Fibroblast of lung (primary cell): ENCODE measurements around the gene ZNF469. TPM values are rescaled to one million over a fixed set of nuclear protein-coding genes. Genes with fewer than 3 reads are reported as not detected.
A peak's percentile ranks its signal among the peaks of the same experiment; 100 is the strongest.

Experiments used
- DNase-seq, 2 donors: peaks; one replicate each; pipeline versions ENCODE4 v3.0.0 to v3.0.0-alpha.2; 2010; ENCODE audit warnings: low read depth in 2 of 2
- H2AFZ ChIP-seq: 2 replicates; pipeline ENCODE4 v1.5.1; 2012; ENCODE audit warnings: low read length, control low read depth, inconsistent platforms
- H3K27ac ChIP-seq: 2 replicates; pipeline ENCODE4 v1.5.1; 2011; ENCODE audit warnings: low read length, control low read depth; ENCODE audit not compliant: insufficient read depth
- H3K27me3 ChIP-seq: 2 replicates; pipeline ENCODE4 v1.5.1; 2011; ENCODE audit warnings: mild to moderate bottlenecking, low read length; ENCODE audit not compliant: control insufficient read depth, insufficient read depth
- H3K36me3 ChIP-seq: 2 replicates; pipeline ENCODE4 v1.5.1; 2011; ENCODE audit warnings: low read length; ENCODE audit not compliant: control insufficient read depth, insufficient read depth
- H3K4me1 ChIP-seq: 2 replicates; pipeline ENCODE4 v1.5.1; 2011; ENCODE audit warnings: low read length; ENCODE audit not compliant: control insufficient read depth, insufficient read depth; ENCODE audit errors: extremely low read depth
- H3K4me2 ChIP-seq: 2 replicates; pipeline ENCODE4 v1.5.1; 2011; ENCODE audit warnings: low read length, control low read depth; ENCODE audit not compliant: insufficient read depth; ENCODE audit errors: extremely low read depth
- H3K4me3 ChIP-seq, 4 experiments: fragments of 200-600 bp in 1 of 4; sonication (generic) in 1 of 4; replicated peaks in 1 of 4; 2 replicates each; pipeline ENCODE4 v1.5.1; 2011 to 2016; ENCODE audit warnings: low read length in 4 of 4, low read depth in 3 of 4, mild to moderate bottlenecking in 3 of 4, control low read depth in 2 of 4, inconsistent platforms in 1 of 4, mixed read lengths in 1 of 4; ENCODE audit not compliant: insufficient read depth in 1 of 4; ENCODE audit errors: control extremely low read depth in 1 of 4
- H3K79me2 ChIP-seq: 2 replicates; pipeline ENCODE4 v1.5.1; 2012; ENCODE audit warnings: mild to moderate bottlenecking, low read length, inconsistent platforms; ENCODE audit not compliant: control insufficient read depth, insufficient read depth
- H3K9ac ChIP-seq: 2 replicates; pipeline ENCODE4 v1.5.1; 2011; ENCODE audit warnings: mild to moderate bottlenecking, low read length, control low read depth; ENCODE audit not compliant: insufficient read depth
- H3K9me3 ChIP-seq: 2 replicates; pipeline ENCODE4 v1.5.1; 2012; ENCODE audit warnings: low read depth, low read length; ENCODE audit not compliant: control insufficient read depth, insufficient read depth
- H4K20me1 ChIP-seq: 2 replicates; pipeline ENCODE4 v1.5.1; 2011; ENCODE audit warnings: low read length; ENCODE audit not compliant: control insufficient read depth, insufficient read depth; ENCODE audit errors: extremely low read depth
- EZH2 ChIP-seq: IDR thresholded peaks from 2 replicates; pipeline ENCODE4 v1.5.1; 2012; ENCODE audit warnings: low read length, control low read depth, mild to moderate bottlenecking; ENCODE audit errors: missing control alignments
- polyA plus RNA-seq, 2 donors: library from polyadenylated mRNA; depleted of rRNA in 1 of 2; stranded (reverse) in 1 of 2; unstranded in 1 of 2; fragments of >200 nt; gene quantifications; 2 replicates each; pipeline ENCODE4 v1.2.1, GENCODE V29; 2011 to 2012; ENCODE audit warnings: missing spikeins in 1 of 2
- total RNA-seq: library from RNA; depleted of rRNA; stranded (reverse); fragments of >200 nt; gene quantifications from 2 replicates; pipeline ENCODE4 v1.2.1, GENCODE V29; 2014
- TF ChIP-seq, protein P1 (sequence below), 2 donors: IDR thresholded peaks in 1 of 2; conservative IDR thresholded peaks in 1 of 2; 1 replicate in 1 of 2; 2 replicates in 1 of 2; pipeline ENCODE4 v1.5.1; 2011 to 2012; ENCODE audit warnings: low read length in 2 of 2, control low read depth in 1 of 2, inconsistent platforms in 1 of 2, low read depth in 1 of 2, mild to moderate bottlenecking in 1 of 2

Gene ZNF469
- total and polyA plus RNA-seq, 2 donors (not counting 1 experiment from before 2014, with no cell fraction given) = 0.82 to 1.5 TPM

GRCh38 chr16:88402551-88403240 is 19.9 kb downstream of the ZNF469 start:
- Histone ChIP-seq H3K4me2 (no peak overlapping the region), H3K36me3 (no peaks in the 10 kb centered on the region), H3K27ac (no peak overlapping the region), H3K4me3 (no peak overlapping the region), H2AFZ (no peak overlapping the region), H4K20me1 (no peaks in the 10 kb centered on the region), H3K79me2 (no peaks in the 10 kb centered on the region), H3K9me3 (no peaks in the 10 kb centered on the region), H3K27me3 (no peaks in the 10 kb centered on the region), H3K9ac (no peak overlapping the region), H3K4me1 (peaks cover 6% of the 10 kb centered on the region)
- no peak for DNase-seq
- no peak for TF ChIP-seq EZH2
- TF ChIP-seq, protein P1, sequence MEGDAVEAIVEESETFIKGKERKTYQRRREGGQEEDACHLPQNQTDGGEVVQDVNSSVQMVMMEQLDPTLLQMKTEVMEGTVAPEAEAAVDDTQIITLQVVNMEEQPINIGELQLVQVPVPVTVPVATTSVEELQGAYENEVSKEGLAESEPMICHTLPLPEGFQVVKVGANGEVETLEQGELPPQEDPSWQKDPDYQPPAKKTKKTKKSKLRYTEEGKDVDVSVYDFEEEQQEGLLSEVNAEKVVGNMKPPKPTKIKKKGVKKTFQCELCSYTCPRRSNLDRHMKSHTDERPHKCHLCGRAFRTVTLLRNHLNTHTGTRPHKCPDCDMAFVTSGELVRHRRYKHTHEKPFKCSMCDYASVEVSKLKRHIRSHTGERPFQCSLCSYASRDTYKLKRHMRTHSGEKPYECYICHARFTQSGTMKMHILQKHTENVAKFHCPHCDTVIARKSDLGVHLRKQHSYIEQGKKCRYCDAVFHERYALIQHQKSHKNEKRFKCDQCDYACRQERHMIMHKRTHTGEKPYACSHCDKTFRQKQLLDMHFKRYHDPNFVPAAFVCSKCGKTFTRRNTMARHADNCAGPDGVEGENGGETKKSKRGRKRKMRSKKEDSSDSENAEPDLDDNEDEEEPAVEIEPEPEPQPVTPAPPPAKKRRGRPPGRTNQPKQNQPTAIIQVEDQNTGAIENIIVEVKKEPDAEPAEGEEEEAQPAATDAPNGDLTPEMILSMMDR (conservative IDR thresholded peaks at IDR 0.05 in 1 of 2, IDR thresholded peaks at IDR 0.05 in 1 of 2; ENCODE audit: low read depth in 1 of 2, low read length in 2 of 2) = no peak

GRCh38 chr16:88403794-88404581 is 21.2 kb downstream of the ZNF469 start:
- Histone ChIP-seq H3K4me1 (peaks cover 6% of the 10 kb centered on the region), H2AFZ (no peak overlapping the region), H3K4me3 (no peak overlapping the region), H3K9me3 (no peaks in the 10 kb centered on the region), H3K27ac (no peak overlapping the region), H3K9ac (no peak overlapping the region), H3K79me2 (no peaks in the 10 kb centered on the region), H3K36me3 (no peaks in the 10 kb centered on the region), H3K27me3 (no peaks in the 10 kb centered on the region), H4K20me1 (no peaks in the 10 kb centered on the region), H3K4me2 (no peak overlapping the region)
- no peak for TF ChIP-seq EZH2
- TF ChIP-seq, protein P1 (conservative IDR thresholded peaks at IDR 0.05 in 1 of 2, IDR thresholded peaks at IDR 0.05 in 1 of 2; ENCODE audit: low read depth in 1 of 2, low read length in 2 of 2) = no peak
- DNase-seq = peak in 1 of 2 donors; percentile 36

- DNase-seq = no peak
- H4K20me1 ChIP-seq = no peaks in the 10 kb centered on the region
- no peak overlapping the region for H3K4me2 ChIP-seq
Observed at GRCh38 chr16:88404769-88405168, 22.0 kb downstream of the ZNF469 start.

More at GRCh38 chr16:88404769-88405168, 22.0 kb downstream of the ZNF469 start:
- H3K4me1 ChIP-seq = peaks cover 6% of the 10 kb centered on the region
- no peak overlapping the region for H3K4me3 ChIP-seq
- no peak overlapping the region for H3K27ac ChIP-seq
- no peaks in the 10 kb centered on the region for H3K9me3 ChIP-seq
- no peaks in the 10 kb centered on the region for H3K36me3 ChIP-seq
- H2AFZ ChIP-seq = no peak overlapping the region
- TF ChIP-seq EZH2 = no peak
- TF ChIP-seq, protein P1 (conservative IDR thresholded peaks at IDR 0.05 in 1 of 2, IDR thresholded peaks at IDR 0.05 in 1 of 2; ENCODE audit: low read depth in 1 of 2, low read length in 2 of 2) = no peak
- no peak overlapping the region for H3K9ac ChIP-seq
- no peaks in the 10 kb centered on the region for H3K27me3 ChIP-seq
- no peaks in the 10 kb centered on the region for H3K79me2 ChIP-seq
